GM19238 (cell line): ENCODE data around the gene ABCC9.
"Not testable (repeated sequence)": the region's sequence is repeated elsewhere in the genome, so short reads cannot be mapped to it uniquely, and the experiment has no call there.

ENCODE experiments used
- DNase-seq: peaks from one replicate; pipeline ENCODE4 v3.0.0; 2011; ENCODE audit warnings: low spot score; ENCODE audit not compliant: insufficient read length

The ABCC9 gene

DNA sequence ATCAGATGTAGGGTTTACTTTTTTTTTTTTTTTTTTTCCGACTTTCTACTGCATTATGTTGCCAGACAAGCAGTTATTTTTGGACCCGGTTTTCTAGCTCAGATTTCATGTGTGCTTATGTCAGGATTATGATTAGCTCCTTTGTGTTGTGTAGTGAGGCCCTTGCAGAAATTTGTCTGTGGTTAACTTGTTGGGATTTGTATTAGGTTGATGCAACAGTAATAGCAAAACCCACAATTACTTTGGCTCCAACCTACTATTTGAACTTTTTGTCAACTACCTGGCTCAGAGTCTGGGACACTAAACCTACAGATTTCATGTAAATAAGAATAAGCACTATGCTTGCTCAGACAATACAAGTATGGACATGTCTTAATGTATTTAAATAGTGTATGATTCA is 122.6 kb downstream of the ABCC9 start:
- DNase-seq: no peak

GRCh38 chr12:21815306-21816062 is 125.7 kb downstream of the ABCC9 start:
- DNase-seq: no peak

DNA sequence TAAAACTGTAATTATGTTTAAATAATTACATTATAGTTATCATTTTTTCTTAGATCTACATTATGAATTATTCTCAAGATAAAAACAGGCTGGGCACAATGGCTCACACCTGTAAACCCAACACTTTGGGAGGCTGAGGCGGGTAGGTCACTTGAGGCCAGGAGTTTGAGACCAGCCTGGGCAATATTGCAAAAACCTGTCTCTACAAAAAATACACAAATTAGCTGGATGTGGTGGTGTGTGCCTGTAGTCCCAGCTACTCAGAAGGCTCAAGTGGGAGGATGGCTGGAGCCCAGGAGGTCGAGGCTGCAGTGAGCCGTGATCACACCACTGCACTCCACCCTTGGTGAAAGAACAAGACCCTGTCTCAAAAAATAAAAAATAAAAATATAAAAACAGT is 126.4 kb downstream of the ABCC9 start:
- no peak for DNase-seq

GRCh38 chr12:21814327-21814726 is 126.9 kb downstream of the ABCC9 start:
- DNase-seq: no peak

- DNase-seq: no peak
These were observed 127.5 kb downstream of the ABCC9 start for GRCh38 chr12:21813751-21814150.

DNA sequence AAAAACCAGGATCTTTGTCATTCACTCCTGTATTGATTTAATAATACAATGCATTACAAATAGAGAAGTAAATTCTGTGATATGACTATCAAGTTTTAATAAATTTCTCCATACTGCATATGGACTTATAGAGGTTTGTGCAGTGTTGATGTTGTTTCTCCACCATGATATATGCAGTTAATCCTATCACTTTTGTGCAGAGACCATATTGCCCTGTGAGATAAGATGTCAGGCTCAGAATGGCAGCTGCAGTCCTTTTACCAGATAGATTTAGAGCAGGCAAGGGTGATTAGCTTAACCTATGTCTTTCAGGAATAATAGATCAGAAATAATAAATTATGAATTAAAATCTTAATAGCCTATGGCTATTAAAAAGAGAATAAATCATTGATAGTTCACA is 128.1 kb downstream of the ABCC9 start:
- no peak for DNase-seq

GRCh38 chr12:21812340-21812739 is 128.9 kb downstream of the ABCC9 start:
- not testable (repeated sequence) for DNase-seq

DNA sequence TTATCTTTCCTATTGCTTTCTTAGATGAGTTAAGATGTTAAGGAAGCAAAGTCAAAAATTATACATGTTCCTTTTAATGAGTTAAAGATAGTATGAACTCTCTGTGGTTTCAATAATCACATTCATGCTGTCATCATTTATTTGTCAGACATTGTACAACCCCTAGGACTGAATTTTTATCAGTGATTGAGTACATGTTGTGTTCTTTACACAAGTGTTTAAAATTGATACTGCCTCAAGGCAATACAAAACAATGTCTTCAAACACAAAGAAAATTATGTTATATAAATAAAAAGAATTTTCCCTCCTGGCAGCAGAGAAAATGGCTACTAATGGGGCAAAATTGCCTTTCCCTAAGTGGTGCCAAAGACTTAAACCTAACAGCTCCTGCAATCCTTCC is 132.1 kb downstream of the ABCC9 start:
- DNase-seq: no peak

- no peak for DNase-seq
These were observed 135.0 kb downstream of the ABCC9 start for GRCh38 chr12:21806255-21806654.

GRCh38 chr12:21801522-21802288 is 139.5 kb downstream of the ABCC9 start:
- DNase-seq: no peak

DNA sequence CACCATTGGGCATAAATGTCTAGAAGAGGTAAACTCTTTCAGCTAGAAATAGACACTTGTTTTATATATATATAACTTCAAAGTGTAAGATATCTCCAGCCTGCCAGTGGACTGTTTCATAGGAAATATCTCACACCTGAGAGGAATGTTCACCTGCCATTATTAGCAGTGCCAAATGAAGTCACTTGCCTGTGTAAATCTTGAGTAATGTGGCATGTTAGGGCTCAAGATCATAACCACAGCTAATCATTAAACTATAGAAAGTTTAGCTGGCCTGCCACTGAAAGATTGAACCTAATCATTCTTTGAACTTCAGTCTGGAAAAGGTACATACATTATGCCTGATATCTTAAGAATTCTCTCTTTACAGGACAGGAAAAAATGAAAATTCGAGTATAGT is 141.2 kb downstream of the ABCC9 start:
- no peak for DNase-seq

GRCh38 chr12:21797539-21797938 is 143.7 kb downstream of the ABCC9 start:
- DNase-seq: no peak

DNA sequence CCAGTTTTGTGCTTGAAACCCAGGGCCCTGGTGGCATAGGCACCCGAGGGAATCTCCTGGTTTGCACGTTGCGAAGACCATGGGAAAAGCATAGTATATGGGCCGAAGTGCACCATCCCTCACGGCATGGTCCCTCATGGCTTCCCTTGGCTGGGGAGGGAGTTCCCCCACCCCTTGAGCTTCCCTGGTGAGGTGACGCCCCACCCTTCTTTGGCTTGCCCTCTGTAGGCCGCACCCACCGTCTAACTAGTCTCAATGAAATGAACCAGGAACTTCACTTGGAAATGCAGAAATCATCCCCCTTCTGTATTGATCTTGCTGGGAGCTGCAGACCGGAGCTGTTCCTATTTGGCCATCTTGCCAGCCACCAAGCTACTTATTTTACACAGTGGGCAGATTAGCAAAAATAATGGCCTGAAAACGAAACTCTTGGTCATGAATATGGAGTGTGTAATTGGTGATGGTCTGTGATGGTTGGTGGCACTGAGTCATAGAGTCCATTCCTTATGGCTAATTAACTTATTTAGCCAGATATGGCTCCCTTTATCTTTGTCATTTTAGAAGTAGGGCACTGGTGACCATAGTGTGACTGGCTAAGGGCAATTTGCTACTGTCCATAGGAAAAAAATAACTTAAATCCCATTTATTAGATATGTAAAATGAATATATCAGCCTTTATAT is 145.4 kb downstream of the ABCC9 start:
- DNase-seq: no peak

DNA sequence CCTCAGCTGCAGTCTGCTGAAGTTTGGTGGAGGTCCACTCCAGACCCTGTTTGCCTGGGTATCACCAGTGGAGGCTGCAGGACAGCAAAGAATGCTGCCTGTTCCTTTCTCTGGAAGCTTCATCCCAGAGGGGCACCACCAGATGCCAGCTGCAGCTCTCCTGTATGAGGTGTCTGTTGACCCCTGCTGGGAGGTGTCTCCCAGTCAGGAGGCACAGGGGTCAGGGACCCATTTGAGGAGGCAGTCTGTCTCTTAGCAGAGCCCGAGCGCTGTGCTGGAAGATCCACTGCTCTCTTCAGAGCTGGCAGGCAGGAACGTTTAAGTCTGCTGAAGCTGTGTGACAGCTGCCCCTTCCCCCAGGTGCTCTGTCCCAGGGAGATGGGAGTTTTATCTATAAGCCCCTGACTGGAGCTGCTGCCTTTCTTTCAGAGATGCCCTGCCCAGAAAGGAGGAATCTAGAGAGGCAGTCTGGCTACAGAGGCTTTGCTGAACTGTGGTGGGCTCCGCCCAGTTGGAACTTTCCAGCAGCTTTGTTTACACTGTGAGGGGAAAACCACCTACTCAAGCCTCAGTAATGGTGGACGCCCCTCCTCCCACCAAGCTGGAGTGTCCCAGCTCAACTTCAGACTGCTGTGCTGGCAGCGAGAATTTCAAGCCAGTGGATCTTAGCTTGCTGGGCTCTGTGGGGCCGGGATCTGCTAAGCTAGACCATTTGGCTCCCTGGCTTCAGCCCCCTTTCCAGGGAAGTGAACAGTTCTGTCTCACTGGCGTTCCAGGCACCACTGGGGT is 146.2 kb downstream of the ABCC9 start:
- DNase-seq: not testable (repeated sequence)

- not testable (repeated sequence) for DNase-seq
These were observed 151.5 kb downstream of the ABCC9 start for GRCh38 chr12:21789687-21790086.

DNA sequence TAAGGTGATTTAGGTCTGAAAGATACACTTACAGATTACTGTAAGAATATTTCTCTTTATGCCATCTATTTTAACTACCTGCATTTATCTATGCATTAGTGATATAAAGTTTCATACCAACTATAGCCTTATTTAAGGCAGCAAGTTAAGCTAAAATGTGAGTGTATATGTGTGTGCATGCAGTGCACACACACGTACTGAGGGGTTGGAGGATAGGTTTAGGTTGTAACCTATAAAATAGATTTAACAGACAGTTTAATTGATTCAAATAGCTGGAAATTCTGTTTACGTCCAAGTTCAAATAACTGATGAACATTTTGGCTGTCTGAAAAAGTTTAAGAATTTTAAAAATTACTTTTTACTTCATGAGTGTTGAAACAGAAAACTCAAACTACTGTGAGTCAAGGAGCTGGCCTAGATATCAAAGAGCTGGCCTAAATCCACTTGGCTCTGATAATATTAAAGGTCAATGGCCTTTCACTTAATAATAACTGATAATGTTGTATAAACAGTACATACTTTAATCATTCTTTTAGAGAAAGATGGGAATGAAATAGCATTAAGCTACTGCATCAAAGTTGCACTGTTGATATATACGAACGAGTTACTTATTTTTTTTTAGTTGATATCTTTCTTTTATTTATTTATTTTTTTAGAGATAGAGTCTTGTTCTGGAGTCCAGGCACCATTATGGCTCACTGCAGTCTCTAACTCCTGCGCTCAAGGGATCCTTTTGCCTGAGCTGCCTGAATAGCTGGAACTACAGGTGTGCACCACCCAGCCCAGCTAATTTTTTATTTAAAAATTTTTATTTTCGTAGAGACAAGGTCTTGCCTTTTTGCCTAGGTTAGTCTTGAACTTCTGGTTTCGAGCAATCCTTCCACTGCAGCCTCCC is 152.9 kb downstream of the ABCC9 start:
- DNase-seq: no peak

GRCh38 chr12:21786041-21786531 is 155.1 kb downstream of the ABCC9 start:
- no peak for DNase-seq

GRCh38 chr12:21782723-21783122 is 158.5 kb downstream of the ABCC9 start:
- DNase-seq: not testable (repeated sequence)

- no peak for DNase-seq
These were observed 160.4 kb downstream of the ABCC9 start for GRCh38 chr12:21780786-21781185.

DNA sequence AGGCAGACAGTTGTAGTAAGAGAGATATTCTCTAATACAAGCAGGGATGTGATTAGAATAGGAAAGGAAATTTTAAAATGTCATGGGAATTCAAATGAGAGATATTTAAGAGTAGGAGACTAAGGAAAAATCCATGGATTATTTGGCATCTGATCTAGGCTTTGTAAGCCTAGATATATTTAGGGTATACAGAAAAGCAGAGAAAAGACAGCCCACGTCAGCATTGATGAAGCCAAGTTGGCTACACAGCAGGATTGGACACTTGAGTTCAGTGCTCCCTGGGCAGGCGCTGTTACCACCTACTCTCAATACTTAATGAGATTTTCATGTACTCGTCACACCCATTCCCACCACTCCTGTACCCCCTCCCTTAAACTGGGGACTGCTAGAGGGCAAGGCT is 165.1 kb downstream of the ABCC9 start:
- DNase-seq: no peak
